ENCODE results near the gene FAXDC2. TPM values are rescaled to one million over a fixed set of nuclear protein-coding genes. Genes with fewer than 3 reads are reported as not detected.

The FAXDC2 gene
- total RNA-seq, 2 donors from 2014 or later, result 22.1 to 24.6 TPM

- no peaks in the 10 kb centered on the region for H3K9me3 ChIP-seq
- H3K4me3 ChIP-seq, result no peak overlapping the region
- no peaks in the 10 kb centered on the region for H3K27me3 ChIP-seq
- H3K4me1 ChIP-seq, result peaks cover 0 to 79% of the 10 kb centered on the region in 2 donors
- H3K27ac ChIP-seq, result peak overlapping the region in 1 of 2 donors; percentile 41
- no peak for DNase-seq (ENCODE audit: low spot score)
- TF ChIP-seq, protein P1, sequence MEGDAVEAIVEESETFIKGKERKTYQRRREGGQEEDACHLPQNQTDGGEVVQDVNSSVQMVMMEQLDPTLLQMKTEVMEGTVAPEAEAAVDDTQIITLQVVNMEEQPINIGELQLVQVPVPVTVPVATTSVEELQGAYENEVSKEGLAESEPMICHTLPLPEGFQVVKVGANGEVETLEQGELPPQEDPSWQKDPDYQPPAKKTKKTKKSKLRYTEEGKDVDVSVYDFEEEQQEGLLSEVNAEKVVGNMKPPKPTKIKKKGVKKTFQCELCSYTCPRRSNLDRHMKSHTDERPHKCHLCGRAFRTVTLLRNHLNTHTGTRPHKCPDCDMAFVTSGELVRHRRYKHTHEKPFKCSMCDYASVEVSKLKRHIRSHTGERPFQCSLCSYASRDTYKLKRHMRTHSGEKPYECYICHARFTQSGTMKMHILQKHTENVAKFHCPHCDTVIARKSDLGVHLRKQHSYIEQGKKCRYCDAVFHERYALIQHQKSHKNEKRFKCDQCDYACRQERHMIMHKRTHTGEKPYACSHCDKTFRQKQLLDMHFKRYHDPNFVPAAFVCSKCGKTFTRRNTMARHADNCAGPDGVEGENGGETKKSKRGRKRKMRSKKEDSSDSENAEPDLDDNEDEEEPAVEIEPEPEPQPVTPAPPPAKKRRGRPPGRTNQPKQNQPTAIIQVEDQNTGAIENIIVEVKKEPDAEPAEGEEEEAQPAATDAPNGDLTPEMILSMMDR (IDR thresholded peaks at IDR 0.05), result no peak
- no peaks in the 10 kb centered on the region for H3K36me3 ChIP-seq
Observed at GRCh38 chr5:154773326-154773725, 77.1 kb downstream of the FAXDC2 start.

GRCh38 chr5:154771383-154771901, 79.0 kb downstream of the FAXDC2 start:
- peak overlapping the region; percentile 55 to 75 for H3K27ac ChIP-seq
- no peaks in the 10 kb centered on the region for H3K9me3 ChIP-seq
- no peak overlapping the region for H3K4me3 ChIP-seq
- H3K4me1 ChIP-seq, result peaks cover 0 to 90% of the 10 kb centered on the region in 2 donors
- no peak for DNase-seq (ENCODE audit: low spot score)
- TF ChIP-seq, protein P1 (IDR thresholded peaks at IDR 0.05), result no peak
- no peaks in the 10 kb centered on the region for H3K27me3 ChIP-seq
- no peaks in the 10 kb centered on the region for H3K36me3 ChIP-seq

DNA sequence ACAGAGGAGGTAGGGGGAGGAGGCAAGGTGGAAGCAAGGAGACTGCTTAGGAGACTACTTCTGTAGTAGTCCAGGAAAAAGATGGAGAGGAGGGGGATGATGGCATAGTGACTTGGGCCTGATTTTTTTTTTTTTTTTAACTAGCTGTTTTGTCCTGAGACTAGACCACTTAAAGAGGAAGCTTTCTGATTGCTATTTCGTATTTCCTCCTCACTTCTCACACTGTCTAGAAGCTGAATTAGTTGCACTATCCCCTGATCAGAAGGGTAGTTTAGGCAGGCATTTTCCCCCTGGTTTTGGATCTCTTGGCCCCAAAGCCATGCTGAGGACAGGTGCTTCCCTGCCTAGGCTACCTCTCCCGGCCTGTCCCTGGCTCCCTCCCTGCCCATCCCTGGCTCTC, 80.3 kb downstream of the FAXDC2 start:
- H3K9me3 ChIP-seq, result no peaks in the 10 kb centered on the region
- H3K27ac ChIP-seq, result peak overlapping the region; percentile 55 to 75
- H3K4me1 ChIP-seq, result peaks cover 0 to 90% of the 10 kb centered on the region in 2 donors
- no peak for DNase-seq (ENCODE audit: low spot score)
- H3K4me3 ChIP-seq, result no peak overlapping the region
- no peaks in the 10 kb centered on the region for H3K27me3 ChIP-seq
- H3K36me3 ChIP-seq, result no peaks in the 10 kb centered on the region
- TF ChIP-seq, protein P1 (IDR thresholded peaks at IDR 0.05), result no peak

MicroRNAs within 50 kb of the gene (microRNA counts, 767-probe panel; counts per million panel counts)
- microRNA hsa-miR-378h, result 0 to 31.0 counts per million in 2 donors

Small RNA genes within 50 kb of the gene (microRNA-seq; reads per million reads assigned to microRNA genes)
- 0 reads per million in 2 donors for gene MIR378H (ENCODE audit: borderline number of aligned reads in 2 of 2, borderline replicate concordance in 1 of 2)

Other genes starting within 250 kb of the FAXDC2 start
- 10 to 100 TPM; 92.4 to 98.1 TPM for gene LARP1, start 95.2 kb downstream of the FAXDC2 start, total RNA-seq
- gene CNOT8, start 8.0 kb upstream of the FAXDC2 start, total RNA-seq, result 10 to 100 TPM; 28.0 to 31.4 TPM
- 10 to 100 TPM; 11.3 to 11.5 TPM for gene GEMIN5, start 87.6 kb upstream of the FAXDC2 start, total RNA-seq
- gene MRPL22, start 90.5 kb upstream of the FAXDC2 start, total RNA-seq, result 10 to 100 TPM; 25.4 to 30.1 TPM
- not detected for gene KIF4B, start 163.2 kb upstream of the FAXDC2 start, total RNA-seq

Measured in right atrium auricular region (tissue), 2 donors.